K562 (cell line): ENCODE measurements around the gene ZBTB24. TPM values are rescaled to one million over a fixed set of nuclear protein-coding genes. Genes with fewer than 3 reads are reported as not detected.
A peak's percentile ranks its signal among the peaks of the same experiment; 100 is the strongest.

ENCODE experiments used
- CBX3 ChIP-seq, 2 experiments: IDR thresholded peaks; 1 replicate in 1 of 2; 2 replicates in 1 of 2; pipeline ENCODE4 v1.6.1; 2012; ENCODE audit warnings: inconsistent platforms in 2 of 2, low read length in 2 of 2, borderline replicate concordance in 1 of 2, control low read depth in 1 of 2
- E2F3 ChIP-seq: fragments of 250-450 bp; sonication (Bioruptor Pico); IDR thresholded peaks from 2 replicates; pipeline ENCODE4 v1.4.0; 2020; ENCODE audit warnings: mild to moderate bottlenecking
- HDAC2 ChIP-seq: fragments of 450-650 bp; IDR thresholded peaks from 2 replicates; pipeline ENCODE4 v1.6.1; 2016; ENCODE audit warnings: mild to moderate bottlenecking
- KDM5B ChIP-seq: fragments of 200-600 bp; sonication (generic); IDR thresholded peaks from 2 replicates; pipeline ENCODE4 v1.6.1; 2012; ENCODE audit warnings: low read depth, mild to moderate bottlenecking, moderate library complexity, low read length, control low read depth, inconsistent platforms; ENCODE audit not compliant: insufficient replicate concordance
- KLF16 ChIP-seq: IDR thresholded peaks from 2 replicates; pipeline ENCODE4 v1.6.1; 2016; ENCODE audit warnings: antibody characterized with exemption
- MXI1 ChIP-seq: IDR thresholded peaks from 2 replicates; pipeline ENCODE4 v1.6.1; 2011; ENCODE audit warnings: low read depth, mild to moderate bottlenecking, improper control_type of control experiment, low read length
- NFE2 ChIP-seq: IDR thresholded peaks from 2 replicates; pipeline ENCODE4 v1.6.1; 2014; ENCODE audit warnings: antibody characterized with exemption, low read depth
- PTRF ChIP-seq: fragments of 450-650 bp; IDR thresholded peaks from 2 replicates; pipeline ENCODE4 v1.6.1; 2016; ENCODE audit warnings: mild to moderate bottlenecking, missing genetic modification characterization, missing compliant biosample characterization
- RBM15 ChIP-seq: fragments of 200-400 bp; formaldehyde crosslinking; IDR thresholded peaks from 2 replicates; pipeline ENCODE4 v1.6.1; 2018; ENCODE audit warnings: mild to moderate bottlenecking, low read length, moderate library complexity; ENCODE audit not compliant: insufficient read depth
- SMC3 ChIP-seq: conservative IDR thresholded peaks from 2 replicates; pipeline ENCODE4 v1.6.1; 2011; ENCODE audit warnings: low read depth, low read length, improper control_type of control experiment; ENCODE audit not compliant: insufficient read depth
- ZNF41 ChIP-seq: fragments of 250-450 bp; sonication (Bioruptor Pico); conservative IDR thresholded peaks from 2 replicates; pipeline ENCODE4 v1.4.0; 2020; ENCODE audit warnings: mild to moderate bottlenecking
- ZNF586 ChIP-seq: fragments of 450-650 bp; formaldehyde crosslinking; conservative IDR thresholded peaks from 2 replicates; pipeline ENCODE4 v1.4.0; 2020; ENCODE audit warnings: mild to moderate bottlenecking, moderate library complexity
- ZNF707 ChIP-seq: fragments of 250-450 bp; sonication (Bioruptor Pico); conservative IDR thresholded peaks from 2 replicates; pipeline ENCODE4 v1.8.0; 2022; ENCODE audit warnings: inconsistent platforms, mild to moderate bottlenecking, moderate library complexity
- polyA plus RNA-seq, 8 experiments: library from polyadenylated mRNA; depleted of rRNA in 4 of 8; stranded (reverse) in 5 of 8; unstranded in 3 of 8; fragments of >200 nt; fragmentation: Nextera tagmentation in 2 of 8; fragmentation: Illumina TruSeq in 1 of 8; extraction: Ambion mirVana in 2 of 8; extraction: Trizol in 1 of 8; gene quantifications; 2 replicates each; pipeline versions ENCODE4 v1.2.1 to v1.2.3, GENCODE V29; 2011 to 2014; ENCODE audit warnings: inconsistent platforms in 1 of 8, missing spikeins in 1 of 8
- total RNA-seq, 7 experiments: library from RNA; depleted of rRNA in 6 of 7; stranded (reverse); fragments of >200 nt in 6 of 7; fragmentation: Illumina TruSeq in 2 of 7; extraction: Trizol in 2 of 7; gene quantifications; 2 replicates each; pipeline versions ENCODE4 v1.2.1 to v1.2.3, GENCODE V29; 2011 to 2021; ENCODE audit warnings: low replicate concordance in 1 of 7
- TF ChIP-seq, protein P1 (sequence below): fragments of 250-450 bp; sonication (Bioruptor Pico); IDR thresholded peaks from 2 replicates; pipeline ENCODE4 v1.4.0; 2020; ENCODE audit warnings: mild to moderate bottlenecking, moderate library complexity, borderline replicate concordance
- TF ChIP-seq, protein P2 (sequence below): fragments of 450-650 bp; IDR thresholded peaks from 2 replicates; pipeline ENCODE4 v1.6.1; 2018; ENCODE audit not compliant: partially characterized antibody
- TF ChIP-seq, protein P3 (sequence below): fragments of 200-800 bp; sonication (Bioruptor generic); IDR thresholded peaks from 2 replicates; pipeline ENCODE4 v1.6.1; 2016; ENCODE audit warnings: missing genetic modification characterization, missing compliant biosample characterization

The ZBTB24 gene
- total and polyA plus RNA-seq, 9 of the 15 experiments (the other 6 are each of a cell fraction or from before 2014, with no cell fraction given), result 2.0 to 16.7 (median 8.3) TPM

DNA sequence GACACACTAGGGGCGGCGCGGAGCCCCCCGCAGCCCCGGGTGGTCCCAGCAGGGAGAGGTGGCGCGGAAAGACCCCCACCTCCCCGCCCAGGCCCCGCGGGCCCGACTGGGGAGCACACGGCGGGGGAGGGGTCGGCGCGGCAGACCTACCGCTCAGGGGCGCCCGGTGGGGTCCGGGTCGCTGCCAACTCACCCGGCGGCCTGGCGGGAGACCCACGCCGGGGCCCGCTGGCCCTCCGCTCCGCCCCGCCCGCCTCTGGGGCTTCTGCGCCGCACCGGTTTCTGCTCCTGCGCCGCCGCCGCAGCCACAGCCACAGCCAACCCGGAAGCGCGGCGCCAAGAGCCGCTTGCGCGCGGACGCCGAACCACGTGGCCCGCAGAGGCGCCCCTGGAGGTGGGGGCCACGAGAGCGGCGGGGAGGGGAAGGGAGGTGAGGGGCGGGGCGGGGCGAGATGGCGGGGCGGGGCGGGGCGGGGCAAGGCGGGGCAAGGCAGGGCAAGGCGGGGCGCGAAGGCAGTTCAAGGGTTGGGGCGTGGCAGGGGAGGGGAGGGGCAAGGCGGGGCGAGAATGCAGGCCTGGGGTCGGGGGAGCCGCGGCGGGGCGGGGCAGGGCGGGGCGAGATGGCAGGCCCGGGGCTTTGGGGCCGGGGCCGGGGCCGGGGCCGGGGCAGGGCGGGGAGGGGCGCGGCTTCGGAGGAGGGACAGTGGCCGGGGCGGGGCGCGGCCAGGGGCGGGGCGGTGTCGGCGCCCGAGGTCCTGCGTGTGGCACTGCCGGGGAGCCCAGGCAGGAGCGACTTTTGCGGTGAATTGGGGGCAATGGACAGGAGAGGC is at the start of gene ZBTB24 (continued):
- TF ChIP-seq E2F3 (CRISPR knock-in tag) (0 out of 2 replicates have a peak, but pooled peaks have one; percentile 37), SMC3 (no peak), ZNF707 (no peak), MXI1 (peak; percentile 52; the same call in 1 of the 2 replicates), CBX3 (IDR thresholded peaks at IDR 0.05; ENCODE audit: borderline replicate concordance in 1 of 2, low read length in 2 of 2) (no peak), PTRF (tag) (no peak), KDM5B (peak; percentile 63), ZNF586 (CRISPR knock-in tag) (no peak), HDAC2 (no peak; the same call in 1 of the 2 replicates), RBM15 (no peak), ZNF41 (no peak), NFE2 (no peak), KLF16 (no peak)
- TF ChIP-seq, protein P1, sequence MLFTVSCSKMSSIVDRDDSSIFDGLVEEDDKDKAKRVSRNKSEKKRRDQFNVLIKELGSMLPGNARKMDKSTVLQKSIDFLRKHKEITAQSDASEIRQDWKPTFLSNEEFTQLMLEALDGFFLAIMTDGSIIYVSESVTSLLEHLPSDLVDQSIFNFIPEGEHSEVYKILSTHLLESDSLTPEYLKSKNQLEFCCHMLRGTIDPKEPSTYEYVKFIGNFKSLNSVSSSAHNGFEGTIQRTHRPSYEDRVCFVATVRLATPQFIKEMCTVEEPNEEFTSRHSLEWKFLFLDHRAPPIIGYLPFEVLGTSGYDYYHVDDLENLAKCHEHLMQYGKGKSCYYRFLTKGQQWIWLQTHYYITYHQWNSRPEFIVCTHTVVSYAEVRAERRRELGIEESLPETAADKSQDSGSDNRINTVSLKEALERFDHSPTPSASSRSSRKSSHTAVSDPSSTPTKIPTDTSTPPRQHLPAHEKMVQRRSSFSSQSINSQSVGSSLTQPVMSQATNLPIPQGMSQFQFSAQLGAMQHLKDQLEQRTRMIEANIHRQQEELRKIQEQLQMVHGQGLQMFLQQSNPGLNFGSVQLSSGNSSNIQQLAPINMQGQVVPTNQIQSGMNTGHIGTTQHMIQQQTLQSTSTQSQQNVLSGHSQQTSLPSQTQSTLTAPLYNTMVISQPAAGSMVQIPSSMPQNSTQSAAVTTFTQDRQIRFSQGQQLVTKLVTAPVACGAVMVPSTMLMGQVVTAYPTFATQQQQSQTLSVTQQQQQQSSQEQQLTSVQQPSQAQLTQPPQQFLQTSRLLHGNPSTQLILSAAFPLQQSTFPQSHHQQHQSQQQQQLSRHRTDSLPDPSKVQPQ, result no peak
- TF ChIP-seq, protein P2, sequence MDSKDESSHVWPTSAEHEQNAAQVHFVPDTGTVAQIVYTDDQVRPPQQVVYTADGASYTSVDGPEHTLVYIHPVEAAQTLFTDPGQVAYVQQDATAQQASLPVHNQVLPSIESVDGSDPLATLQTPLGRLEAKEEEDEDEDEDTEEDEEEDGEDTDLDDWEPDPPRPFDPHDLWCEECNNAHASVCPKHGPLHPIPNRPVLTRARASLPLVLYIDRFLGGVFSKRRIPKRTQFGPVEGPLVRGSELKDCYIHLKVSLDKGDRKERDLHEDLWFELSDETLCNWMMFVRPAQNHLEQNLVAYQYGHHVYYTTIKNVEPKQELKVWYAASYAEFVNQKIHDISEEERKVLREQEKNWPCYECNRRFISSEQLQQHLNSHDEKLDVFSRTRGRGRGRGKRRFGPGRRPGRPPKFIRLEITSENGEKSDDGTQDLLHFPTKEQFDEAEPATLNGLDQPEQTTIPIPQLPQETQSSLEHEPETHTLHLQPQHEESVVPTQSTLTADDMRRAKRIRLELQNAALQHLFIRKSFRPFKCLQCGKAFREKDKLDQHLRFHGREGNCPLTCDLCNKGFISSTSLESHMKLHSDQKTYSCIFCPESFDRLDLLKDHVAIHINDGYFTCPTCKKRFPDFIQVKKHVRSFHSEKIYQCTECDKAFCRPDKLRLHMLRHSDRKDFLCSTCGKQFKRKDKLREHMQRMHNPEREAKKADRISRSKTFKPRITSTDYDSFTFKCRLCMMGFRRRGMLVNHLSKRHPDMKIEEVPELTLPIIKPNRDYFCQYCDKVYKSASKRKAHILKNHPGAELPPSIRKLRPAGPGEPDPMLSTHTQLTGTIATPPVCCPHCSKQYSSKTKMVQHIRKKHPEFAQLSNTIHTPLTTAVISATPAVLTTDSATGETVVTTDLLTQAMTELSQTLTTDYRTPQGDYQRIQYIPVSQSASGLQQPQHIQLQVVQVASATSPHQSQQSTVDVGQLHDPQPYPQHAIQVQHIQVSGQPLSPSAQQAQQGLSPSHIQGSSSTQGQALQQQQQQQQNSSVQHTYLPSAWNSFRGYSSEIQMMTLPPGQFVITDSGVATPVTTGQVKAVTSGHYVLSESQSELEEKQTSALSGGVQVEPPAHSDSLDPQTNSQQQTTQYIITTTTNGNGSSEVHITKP, result no peak
- TF ChIP-seq, protein P3, sequence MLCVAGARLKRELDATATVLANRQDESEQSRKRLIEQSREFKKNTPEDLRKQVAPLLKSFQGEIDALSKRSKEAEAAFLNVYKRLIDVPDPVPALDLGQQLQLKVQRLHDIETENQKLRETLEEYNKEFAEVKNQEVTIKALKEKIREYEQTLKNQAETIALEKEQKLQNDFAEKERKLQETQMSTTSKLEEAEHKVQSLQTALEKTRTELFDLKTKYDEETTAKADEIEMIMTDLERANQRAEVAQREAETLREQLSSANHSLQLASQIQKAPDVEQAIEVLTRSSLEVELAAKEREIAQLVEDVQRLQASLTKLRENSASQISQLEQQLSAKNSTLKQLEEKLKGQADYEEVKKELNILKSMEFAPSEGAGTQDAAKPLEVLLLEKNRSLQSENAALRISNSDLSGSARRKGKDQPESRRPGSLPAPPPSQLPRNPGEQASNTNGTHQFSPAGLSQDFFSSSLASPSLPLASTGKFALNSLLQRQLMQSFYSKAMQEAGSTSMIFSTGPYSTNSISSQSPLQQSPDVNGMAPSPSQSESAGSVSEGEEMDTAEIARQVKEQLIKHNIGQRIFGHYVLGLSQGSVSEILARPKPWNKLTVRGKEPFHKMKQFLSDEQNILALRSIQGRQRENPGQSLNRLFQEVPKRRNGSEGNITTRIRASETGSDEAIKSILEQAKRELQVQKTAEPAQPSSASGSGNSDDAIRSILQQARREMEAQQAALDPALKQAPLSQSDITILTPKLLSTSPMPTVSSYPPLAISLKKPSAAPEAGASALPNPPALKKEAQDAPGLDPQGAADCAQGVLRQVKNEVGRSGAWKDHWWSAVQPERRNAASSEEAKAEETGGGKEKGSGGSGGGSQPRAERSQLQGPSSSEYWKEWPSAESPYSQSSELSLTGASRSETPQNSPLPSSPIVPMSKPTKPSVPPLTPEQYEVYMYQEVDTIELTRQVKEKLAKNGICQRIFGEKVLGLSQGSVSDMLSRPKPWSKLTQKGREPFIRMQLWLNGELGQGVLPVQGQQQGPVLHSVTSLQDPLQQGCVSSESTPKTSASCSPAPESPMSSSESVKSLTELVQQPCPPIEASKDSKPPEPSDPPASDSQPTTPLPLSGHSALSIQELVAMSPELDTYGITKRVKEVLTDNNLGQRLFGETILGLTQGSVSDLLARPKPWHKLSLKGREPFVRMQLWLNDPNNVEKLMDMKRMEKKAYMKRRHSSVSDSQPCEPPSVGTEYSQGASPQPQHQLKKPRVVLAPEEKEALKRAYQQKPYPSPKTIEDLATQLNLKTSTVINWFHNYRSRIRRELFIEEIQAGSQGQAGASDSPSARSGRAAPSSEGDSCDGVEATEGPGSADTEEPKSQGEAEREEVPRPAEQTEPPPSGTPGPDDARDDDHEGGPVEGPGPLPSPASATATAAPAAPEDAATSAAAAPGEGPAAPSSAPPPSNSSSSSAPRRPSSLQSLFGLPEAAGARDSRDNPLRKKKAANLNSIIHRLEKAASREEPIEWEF, result no peak
